ENCODE measurements around the gene ANO10.

DNA sequence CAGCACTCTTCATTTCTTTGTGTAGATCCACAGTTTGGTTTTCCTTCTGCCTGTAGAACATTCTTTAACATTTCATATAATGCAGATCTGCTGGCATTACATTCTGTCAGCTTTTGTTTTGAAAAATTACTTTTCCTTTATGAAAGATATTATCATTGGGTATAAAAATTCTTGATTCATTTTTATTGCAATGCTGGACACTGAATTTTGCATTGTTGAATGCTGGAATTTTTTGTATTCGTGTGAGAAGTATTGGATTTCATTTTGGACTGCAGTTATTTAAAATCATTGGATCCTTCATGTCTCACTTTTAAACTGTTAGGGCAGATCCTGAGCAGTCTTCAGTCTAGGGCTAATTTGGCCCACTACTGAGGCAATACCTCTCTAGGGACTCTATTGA lies 268.4 kb downstream of the ANO10 start:
- TF ChIP-seq, protein P1, sequence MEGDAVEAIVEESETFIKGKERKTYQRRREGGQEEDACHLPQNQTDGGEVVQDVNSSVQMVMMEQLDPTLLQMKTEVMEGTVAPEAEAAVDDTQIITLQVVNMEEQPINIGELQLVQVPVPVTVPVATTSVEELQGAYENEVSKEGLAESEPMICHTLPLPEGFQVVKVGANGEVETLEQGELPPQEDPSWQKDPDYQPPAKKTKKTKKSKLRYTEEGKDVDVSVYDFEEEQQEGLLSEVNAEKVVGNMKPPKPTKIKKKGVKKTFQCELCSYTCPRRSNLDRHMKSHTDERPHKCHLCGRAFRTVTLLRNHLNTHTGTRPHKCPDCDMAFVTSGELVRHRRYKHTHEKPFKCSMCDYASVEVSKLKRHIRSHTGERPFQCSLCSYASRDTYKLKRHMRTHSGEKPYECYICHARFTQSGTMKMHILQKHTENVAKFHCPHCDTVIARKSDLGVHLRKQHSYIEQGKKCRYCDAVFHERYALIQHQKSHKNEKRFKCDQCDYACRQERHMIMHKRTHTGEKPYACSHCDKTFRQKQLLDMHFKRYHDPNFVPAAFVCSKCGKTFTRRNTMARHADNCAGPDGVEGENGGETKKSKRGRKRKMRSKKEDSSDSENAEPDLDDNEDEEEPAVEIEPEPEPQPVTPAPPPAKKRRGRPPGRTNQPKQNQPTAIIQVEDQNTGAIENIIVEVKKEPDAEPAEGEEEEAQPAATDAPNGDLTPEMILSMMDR (IDR thresholded peaks at IDR 0.05): no peak
- TF ChIP-seq POLR2AphosphoS5 (IDR thresholded peaks at IDR 0.05): no peak
